CD4-positive, alpha-beta T cell treated with Interleukin-1 beta for 1 hour (primary cell): Measurements from ENCODE around the gene UMPS.
"Not testable (repeated sequence)": the region's sequence is repeated elsewhere in the genome, so short reads cannot be mapped to it uniquely, and the experiment has no call there.

Source experiments
- DNase-seq, 2 donors: peaks; one replicate each; pipeline ENCODE4 v3.0.0-alpha.2; 2020 to 2022

The UMPS gene

GRCh38 chr3:124781476-124782376, 51.5 kb downstream of the UMPS start:
- DNase-seq, result no peak

GRCh38 chr3:124782377-124782712, 52.1 kb downstream of the UMPS start:
- not testable (repeated sequence) for DNase-seq

- no peak for DNase-seq
These were observed 53.4 kb downstream of the UMPS start for GRCh38 chr3:124783696-124784095.

GRCh38 chr3:124784686-124785382, 54.6 kb downstream of the UMPS start:
- no peak for DNase-seq

- DNase-seq, result no peak
These were observed 55.7 kb downstream of the UMPS start for GRCh38 chr3:124785973-124786372.

GRCh38 chr3:124786511-124787241, 56.4 kb downstream of the UMPS start:
- DNase-seq, result no peak

- no peak for DNase-seq
These were observed 57.4 kb downstream of the UMPS start for GRCh38 chr3:124787476-124788195.

GRCh38 chr3:124788254-124788745, 58.0 kb downstream of the UMPS start:
- no peak for DNase-seq

- not testable (repeated sequence) for DNase-seq
These were observed 58.9 kb downstream of the UMPS start for GRCh38 chr3:124789103-124789502.

- DNase-seq, result no peak
These were observed 60.9 kb downstream of the UMPS start for GRCh38 chr3:124791142-124791541.

GRCh38 chr3:124791639-124792151, 61.4 kb downstream of the UMPS start:
- DNase-seq, result no peak

GRCh38 chr3:124792341-124793040, 62.2 kb downstream of the UMPS start:
- DNase-seq, result no peak

- DNase-seq, result no peak
These were observed 62.9 kb downstream of the UMPS start for GRCh38 chr3:124793054-124793739.

GRCh38 chr3:124796477-124796876, 66.2 kb downstream of the UMPS start:
- DNase-seq, result no peak

- no peak for DNase-seq
These were observed 67.2 kb downstream of the UMPS start for GRCh38 chr3:124797426-124797945.
